DMS53 treated with DMSO at 0.1 percent for 48 hours (cell line): ENCODE data around the gene TMEM81.

Source experiments
- DNase-seq: peaks from one replicate; lab custom pipeline; 2025; ENCODE audit not compliant: unreplicated experiment; lab: John Stamatoyannopoulos, UW

The TMEM81 gene

GRCh38 chr1:205038132-205038786 is 46.0 kb downstream of the TMEM81 start:
- no peak for DNase-seq

- no peak for DNase-seq
Measured at GRCh38 chr1:205037539-205037938, 46.7 kb downstream of the TMEM81 start.
